K562 (cell line): ENCODE data around the gene LRFN2. TPM values are rescaled to one million over a fixed set of nuclear protein-coding genes. Genes with fewer than 3 reads are reported as not detected.

ENCODE experiments used
- ATAC-seq: fragments of 200-7000 bp; cut with Tn5 transposase; 3 replicates; pipeline ENCODE4 v1.9.1; 2020; ENCODE audit warnings: moderate library complexity
- BruUV-seq: library from RNA; stranded (reverse); fragments of 400-500 nt; replicated peaks from 2 replicates; lab custom pipeline; 2021; lab: Mats Ljungman, UMichigan
- CTCF ChIA-PET: fragments of 300-600 bp; formaldehyde crosslinking; extraction: SDS; loops from one replicate; lab custom pipeline; 2021; ENCODE audit warnings: low intra/inter-chr PET ratio; lab: Yijun Ruan, JAX
- POLR2A ChIA-PET: fragments of 300-600, 350-650 bp; sonication (Branson Sonifier 250); formaldehyde crosslinking; extraction: SDS; loops from one replicate; lab custom pipeline; 2021; ENCODE audit warnings: antibody characterized with exemption, inconsistent platforms; lab: Yijun Ruan, JAX
- DNase-seq, 4 experiments: peaks; one replicate each; pipeline versions ENCODE4 v3.0.0 to v3.0.0-alpha.2; 2011 to 2018; ENCODE audit warnings: low spot score in 3 of 4, mixed read lengths in 3 of 4; ENCODE audit errors: extremely low read depth in 1 of 4
- FAIRE-seq: peaks from 2 replicates; lab custom pipeline; 2011; peaks lifted over from hg19 to GRCh38; lab: Jason Lieb, UNC
- H2AFZ ChIP-seq: 2 replicates; pipeline ENCODE4 v1.6.0; 2011; ENCODE audit warnings: low read depth, low read length, control low read depth, inconsistent platforms
- H3K27ac ChIP-seq: fragments of 200-600 bp; 3 replicates; pipeline ENCODE4 v1.8.0; 2011; ENCODE audit warnings: low read depth, mild to moderate bottlenecking, control low read depth, inconsistent platforms, low read length, moderate library complexity, mixed read lengths; ENCODE audit errors: extremely low read depth
- H3K27me3 ChIP-seq, 2 experiments: fragments of 300-600 bp in 1 of 2; 2 replicates in 1 of 2; 3 replicates in 1 of 2; pipeline versions ENCODE4 v1.6.0 to v1.8.0; 2011; ENCODE audit warnings: inconsistent platforms in 2 of 2, low read length in 2 of 2, mild to moderate bottlenecking in 1 of 2, mixed read lengths in 1 of 2, moderate library complexity in 1 of 2; ENCODE audit not compliant: control insufficient read depth in 2 of 2, insufficient read depth in 2 of 2
- H3K36me3 ChIP-seq: fragments of 300-600 bp; 3 replicates; pipeline ENCODE4 v1.8.0; 2011; ENCODE audit warnings: mild to moderate bottlenecking, low read length, inconsistent platforms; ENCODE audit not compliant: control insufficient read depth, insufficient read depth
- H3K4me1 ChIP-seq, 2 experiments: fragments of 200-600 bp in 1 of 2; replicated peaks in 1 of 2; 2 replicates in 1 of 2; 3 replicates in 1 of 2; pipeline versions ENCODE4 v1.5.1 to v1.8.0; 2011; ENCODE audit warnings: inconsistent platforms in 2 of 2, low read length in 2 of 2, mild to moderate bottlenecking in 1 of 2, mixed read lengths in 1 of 2, moderate library complexity in 1 of 2; ENCODE audit not compliant: control insufficient read depth in 2 of 2, insufficient read depth in 2 of 2
- H3K4me2 ChIP-seq: 2 replicates; pipeline ENCODE4 v1.6.1; 2011; ENCODE audit warnings: low read length, control low read depth, inconsistent platforms, mixed read lengths; ENCODE audit not compliant: insufficient read depth
- H3K4me3 ChIP-seq: fragments of 200-600 bp; sonication (generic), shearing (Covaris generic); 2 replicates; pipeline ENCODE4 v1.5.1; 2016; ENCODE audit warnings: control low read depth, inconsistent platforms
- H3K79me2 ChIP-seq: fragments of 200-600 bp; 3 replicates; pipeline ENCODE4 v1.8.0; 2011; ENCODE audit warnings: low read length, inconsistent platforms; ENCODE audit not compliant: control insufficient read depth, insufficient read depth
- H3K9ac ChIP-seq, 2 experiments: 2 replicates each; pipeline versions ENCODE4 v1.6.0 to v1.6.1; 2011; ENCODE audit warnings: low read depth in 2 of 2, low read length in 2 of 2, control low read depth in 1 of 2, inconsistent platforms in 1 of 2, mild to moderate bottlenecking in 1 of 2, mixed read lengths in 1 of 2; ENCODE audit not compliant: insufficient read depth in 1 of 2
- H3K9me1 ChIP-seq: one replicate; pipeline ENCODE4 v1.6.0; 2011; ENCODE audit warnings: inconsistent platforms, mild to moderate bottlenecking, low read length, moderate library complexity; ENCODE audit not compliant: control insufficient read depth, insufficient read depth
- H3K9me3 ChIP-seq: replicated peaks from 2 replicates; pipeline ENCODE4 v1.5.1; 2011; ENCODE audit warnings: low read depth, low read length, inconsistent platforms; ENCODE audit not compliant: control insufficient read depth, insufficient read depth
- H4K20me1 ChIP-seq: replicated peaks from 2 replicates; pipeline ENCODE4 v1.6.1; 2011; ENCODE audit warnings: low read length, inconsistent platforms, mixed read lengths; ENCODE audit not compliant: control insufficient read depth, insufficient read depth
- BCLAF1 ChIP-seq, 2 experiments: fragments of 450-650 bp in 1 of 2; IDR thresholded peaks; 2 replicates each; pipeline ENCODE4 v1.6.1; 2011 to 2017; ENCODE audit warnings: low read depth in 2 of 2, antibody characterized with exemption in 1 of 2, borderline replicate concordance in 1 of 2, low read length in 1 of 2, mild to moderate bottlenecking in 1 of 2, mixed read lengths in 1 of 2; ENCODE audit not compliant: control insufficient read depth in 1 of 2
- BCOR ChIP-seq: fragments of 450-650 bp; IDR thresholded peaks from 2 replicates; pipeline ENCODE4 v1.6.1; 2016
- CHD4 ChIP-seq: fragments of 200-600 bp; sonication (generic); IDR thresholded peaks from 3 replicates; pipeline ENCODE4 v1.6.1; 2012; ENCODE audit warnings: low read depth, mild to moderate bottlenecking, mixed read lengths, low read length, inconsistent platforms; ENCODE audit not compliant: insufficient read depth, insufficient replicate concordance, poor library complexity, severe bottlenecking
- FOXJ3 ChIP-seq: sonication (generic); formaldehyde crosslinking; IDR thresholded peaks from 2 replicates; pipeline ENCODE4 v1.4.0; 2020; ENCODE audit warnings: mild to moderate bottlenecking, missing genetic modification reagents
- HDAC6 ChIP-seq: IDR thresholded peaks from 2 replicates; pipeline ENCODE4 v1.6.1; 2012; ENCODE audit warnings: low read depth, mild to moderate bottlenecking, control low read depth, inconsistent platforms, low read length, moderate library complexity
- ILK ChIP-seq: fragments of 450-650 bp; IDR thresholded peaks from 2 replicates; pipeline ENCODE4 v1.6.1; 2016; ENCODE audit warnings: missing genetic modification characterization, low read depth, mild to moderate bottlenecking, missing compliant biosample characterization, moderate library complexity, borderline replicate concordance
- LARP7 ChIP-seq: fragments of 450-650 bp; IDR thresholded peaks from 2 replicates; pipeline ENCODE4 v1.6.1; 2016
- NELFE ChIP-seq: IDR thresholded peaks from 2 replicates; pipeline ENCODE4 v1.6.1; 2011; ENCODE audit warnings: mild to moderate bottlenecking; ENCODE audit not compliant: insufficient read depth, insufficient read length
- PHB2 ChIP-seq: fragments of 450-650 bp; IDR thresholded peaks from 2 replicates; pipeline ENCODE4 v1.6.1; 2017; ENCODE audit warnings: low read depth
- SETDB1 ChIP-seq: IDR thresholded peaks from one replicate; pipeline ENCODE4 v1.6.1; 2012; ENCODE audit warnings: low read length, control low read depth, inconsistent platforms
- SFPQ ChIP-seq: fragments of 200-400 bp; formaldehyde crosslinking; IDR thresholded peaks from 2 replicates; pipeline ENCODE4 v1.6.1; 2017; ENCODE audit warnings: mild to moderate bottlenecking, low read depth, low read length, moderate library complexity
- SNRNP70 ChIP-seq: fragments of 200-400 bp; formaldehyde crosslinking; optimal IDR thresholded peaks from 2 replicates; pipeline ENCODE3; 2017; ENCODE audit warnings: low read depth, low read length
- TARDBP ChIP-seq: fragments of 450-650 bp; IDR thresholded peaks from 2 replicates; pipeline ENCODE4 v1.6.1; 2016
- TGIF2 ChIP-seq: sonication (generic); formaldehyde crosslinking; IDR thresholded peaks from 2 replicates; pipeline ENCODE4 v1.8.1; 2022; ENCODE audit warnings: mild to moderate bottlenecking, missing genetic modification reagents, moderate library complexity
- U2AF1 ChIP-seq: fragments of 200-400 bp; formaldehyde crosslinking; optimal IDR thresholded peaks from 2 replicates; pipeline ENCODE3; 2017; ENCODE audit warnings: mild to moderate bottlenecking, low read depth, low read length, moderate library complexity
- ZNF780A ChIP-seq: fragments of 250-450 bp; sonication (Bioruptor Pico); IDR thresholded peaks from 2 replicates; pipeline ENCODE4 v1.5.0; 2021; ENCODE audit warnings: mild to moderate bottlenecking
- WGBS: fragments of 100-300 bp; shearing (Covaris generic); methylation state at CpG from one replicate; pipeline ENCODE4 v1.1.6; 2016; ENCODE audit warnings: low coverage, mixed read lengths; ENCODE audit not compliant: insufficient coverage; ENCODE audit errors: missing lambda C conversion rate; 5-methylcytosine and 5-hydroxymethylcytosine counted together
- in situ Hi-C: fragments of 300-500 bp; cut with MboI; formaldehyde crosslinking; loops from 4 replicates; pipeline ENCODE4 v1.15.0; 2018; ENCODE audit warnings: inconsistent platforms, mixed read lengths
- intact Hi-C: fragments of 100-400 bp; cut with micrococcal nuclease; formaldehyde crosslinking; loops from 2 replicates; pipeline ENCODE4 v1.14.2; 2022
- polyA plus RNA-seq, 8 experiments: library from polyadenylated mRNA; depleted of rRNA in 4 of 8; stranded (reverse) in 5 of 8; unstranded in 3 of 8; fragments of >200 nt; fragmentation: Nextera tagmentation in 2 of 8; fragmentation: Illumina TruSeq in 1 of 8; extraction: Ambion mirVana in 2 of 8; extraction: Trizol in 1 of 8; gene quantifications; 2 replicates each; pipeline versions ENCODE4 v1.2.1 to v1.2.3, GENCODE V29; 2011 to 2014; ENCODE audit warnings: inconsistent platforms in 1 of 8, missing spikeins in 1 of 8
- total RNA-seq, 7 experiments: library from RNA; depleted of rRNA in 6 of 7; stranded (reverse); fragments of >200 nt in 6 of 7; fragmentation: Illumina TruSeq in 2 of 7; extraction: Trizol in 2 of 7; gene quantifications; 2 replicates each; pipeline versions ENCODE4 v1.2.1 to v1.2.3, GENCODE V29; 2011 to 2021; ENCODE audit warnings: low replicate concordance in 1 of 7

Gene LRFN2
- total and polyA plus RNA-seq, 9 of the 15 experiments (the other 6 are each of a cell fraction or from before 2014, with no cell fraction given): not detected

DNA sequence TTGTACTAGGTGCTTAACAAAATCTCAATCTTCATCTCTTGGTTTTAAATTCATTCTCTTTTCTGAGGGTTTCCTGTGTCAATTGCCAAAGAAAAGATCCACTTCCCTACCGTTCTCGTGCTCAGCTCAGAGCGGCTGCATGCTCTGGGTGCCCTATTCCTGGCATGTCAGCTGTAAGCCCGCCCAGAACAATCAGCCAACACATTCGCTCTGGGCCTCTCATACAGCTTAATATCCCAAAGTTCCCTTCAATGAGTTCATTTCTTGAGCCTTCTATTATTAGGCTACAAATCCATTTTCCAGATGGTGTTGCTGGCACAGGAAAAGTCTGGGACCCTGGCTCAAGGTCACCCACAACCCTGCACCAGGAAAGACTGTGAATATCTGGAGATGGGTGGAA lies 24.3 kb upstream of the LRFN2 start (continued):
- TF ChIP-seq SFPQ: no peak
- no peak for TF ChIP-seq FOXJ3 (CRISPR knock-in tag)

DNA sequence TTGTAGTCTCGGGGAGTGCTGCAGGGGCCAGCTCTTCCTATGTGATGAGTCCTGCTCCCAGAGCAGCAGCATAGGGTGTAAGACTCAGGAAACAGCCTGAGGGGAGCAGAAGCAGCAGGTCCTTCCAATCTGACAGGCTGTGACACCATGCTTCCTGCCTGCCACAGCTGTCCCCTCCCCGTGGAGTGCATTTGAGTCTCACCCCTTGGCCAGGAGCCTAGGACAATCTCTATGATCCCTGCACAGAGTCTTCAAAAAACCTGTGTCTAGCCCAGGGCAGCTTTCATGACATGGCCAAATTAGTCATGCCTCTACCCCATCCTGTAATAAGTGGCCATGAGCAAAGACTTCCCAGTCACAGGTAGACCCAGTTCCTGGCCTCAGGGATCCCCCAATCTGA lies 23.1 kb upstream of the LRFN2 start:
- Histone ChIP-seq H3K9me1 (no peaks in the 10 kb centered on the region), H3K27ac (no peak overlapping the region), H4K20me1 (no peaks in the 10 kb centered on the region), H3K36me3 (no peaks in the 10 kb centered on the region), H2AFZ (no peak overlapping the region), H3K4me1 (no peaks in the 10 kb centered on the region), H3K9me3 (no peaks in the 10 kb centered on the region), H3K9ac (no peak overlapping the region), H3K4me2 (no peak overlapping the region), H3K27me3 (peaks cover 0 to 12% of the 10 kb centered on the region in 2 experiments; a peak in 2 of 5 replicates), H3K4me3 (no peak overlapping the region), H3K79me2 (no peaks in the 10 kb centered on the region)
- in situ Hi-C loops (no loop called here), intact Hi-C loops (no loop called here)
- ATAC-seq: no peak
- BruUV-seq: no TSS peak
- CTCF ChIA-PET: no interaction called here
- POLR2A ChIA-PET: no interaction called here
- FAIRE-seq: no peak
- TF ChIP-seq LARP7 (no peak), TGIF2 (no peak), SNRNP70 (no peak), NELFE (no peak), BCLAF1 (IDR thresholded peaks at IDR 0.05; ENCODE audit: borderline replicate concordance in 1 of 2, control insufficient read depth in 1 of 2, low read depth in 2 of 2, low read length in 1 of 2) (no peak), PHB2 (no peak), HDAC6 (no peak), SETDB1 (no peak), ZNF780A (CRISPR knock-in tag) (no peak), U2AF1 (no peak), BCOR (no peak), CHD4 (no peak), TARDBP (no peak), ILK (tag) (no peak)
- WGBS: 0% methylated on average over 2 of the region's 2 CpGs
- no peak for DNase-seq
